NT2/D1 (cell line): Measurements from ENCODE around the gene KLHL30.

Source experiments
- DNase-seq: peaks from one replicate; pipeline ENCODE4 v3.0.0-alpha.2; 2011; ENCODE audit warnings: low read depth, low spot score
- H3K27me3 ChIP-seq: 2 replicates; pipeline ENCODE4 v1.6.0; 2011; ENCODE audit warnings: mild to moderate bottlenecking; ENCODE audit not compliant: insufficient read length, insufficient read depth
- H3K36me3 ChIP-seq: 2 replicates; pipeline ENCODE4 v1.6.1; 2011; ENCODE audit warnings: mild to moderate bottlenecking, low read length, mixed read lengths; ENCODE audit not compliant: insufficient read depth, insufficient read length
- H3K4me1 ChIP-seq: 2 replicates; pipeline ENCODE4 v1.5.1; 2011; ENCODE audit not compliant: insufficient read depth, insufficient read length
- H3K4me3 ChIP-seq: 2 replicates; pipeline ENCODE4 v1.5.1; 2011; ENCODE audit warnings: low read depth; ENCODE audit not compliant: insufficient read length
- H3K9ac ChIP-seq: 2 replicates; pipeline ENCODE4 v1.6.0; 2011; ENCODE audit warnings: low read depth; ENCODE audit not compliant: insufficient read length
- H3K9me3 ChIP-seq: 2 replicates; pipeline ENCODE4 v1.5.1; 2011; ENCODE audit warnings: mild to moderate bottlenecking, low read length; ENCODE audit not compliant: insufficient read depth
- SUZ12 ChIP-seq: IDR thresholded peaks from 2 replicates; pipeline ENCODE4 v1.6.1; 2011; ENCODE audit not compliant: insufficient read length, insufficient read depth; ENCODE audit errors: extremely low read depth
- YY1 ChIP-seq: IDR thresholded peaks from 2 replicates; pipeline ENCODE4 v1.6.1; 2011; ENCODE audit not compliant: insufficient read length, insufficient read depth
- ZNF274 ChIP-seq: IDR thresholded peaks from 2 replicates; pipeline ENCODE4 v1.6.1; 2011; ENCODE audit warnings: mild to moderate bottlenecking, low read depth, low read length

Gene KLHL30

GRCh38 chr2:238124488-238125126 is 13.9 kb upstream of the KLHL30 start:
- H3K4me1 ChIP-seq = peaks cover 28% of the 10 kb centered on the region
- H3K36me3 ChIP-seq = no peaks in the 10 kb centered on the region
- TF ChIP-seq SUZ12 (no peak), ZNF274 (no peak), YY1 (no peak)
- no peak overlapping the region for H3K9ac ChIP-seq
- no peak for DNase-seq
- peaks cover 5% of the 10 kb centered on the region for H3K27me3 ChIP-seq
- no peak overlapping the region for H3K4me3 ChIP-seq
- H3K9me3 ChIP-seq = no peaks in the 10 kb centered on the region

- Histone ChIP-seq H3K36me3 (no peaks in the 10 kb centered on the region), H3K9ac (no peak overlapping the region), H3K27me3 (no peaks in the 10 kb centered on the region), H3K4me1 (peaks cover 22% of the 10 kb centered on the region), H3K9me3 (no peaks in the 10 kb centered on the region), H3K4me3 (no peak overlapping the region)
- DNase-seq = no peak
- TF ChIP-seq ZNF274 (no peak), YY1 (no peak)
These were observed 13.2 kb upstream of the KLHL30 start for GRCh38 chr2:238125127-238125885.

- Histone ChIP-seq H3K9ac (no peak overlapping the region), H3K4me3 (no peak overlapping the region), H3K36me3 (no peaks in the 10 kb centered on the region), H3K27me3 (no peaks in the 10 kb centered on the region), H3K9me3 (no peaks in the 10 kb centered on the region), H3K4me1 (peaks cover 18% of the 10 kb centered on the region)
- TF ChIP-seq ZNF274 = no peak
- no peak for TF ChIP-seq SUZ12
- TF ChIP-seq YY1 = no peak
- no peak for DNase-seq
These were observed 12.1 kb upstream of the KLHL30 start for GRCh38 chr2:238126338-238126737.

DNA sequence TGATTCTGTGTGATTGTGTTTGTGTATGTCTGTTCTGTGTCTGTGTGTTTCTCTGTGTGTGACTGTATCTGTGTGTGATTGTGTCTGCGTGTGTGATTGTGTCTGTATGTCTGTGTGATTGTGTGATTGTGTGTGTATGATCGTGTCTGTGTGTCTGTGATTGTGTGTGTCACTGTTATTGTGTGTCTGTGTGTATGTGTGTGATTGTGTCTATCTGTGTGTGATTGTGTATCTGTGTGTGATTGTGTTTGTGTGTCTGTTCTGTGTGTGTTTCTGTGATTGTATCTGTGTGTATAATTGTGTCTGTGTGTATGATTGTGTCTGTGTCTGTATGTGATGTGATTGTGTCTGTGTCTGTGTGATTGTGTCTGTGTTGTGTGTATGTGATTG is 11.7 kb upstream of the KLHL30 start:
- DNase-seq = no peak
- Histone ChIP-seq H3K9me3 (no peaks in the 10 kb centered on the region), H3K9ac (peak overlapping the region; percentile 78), H3K27me3 (no peaks in the 10 kb centered on the region), H3K4me3 (no peak overlapping the region), H3K4me1 (peaks cover 18% of the 10 kb centered on the region), H3K36me3 (no peaks in the 10 kb centered on the region)
- TF ChIP-seq YY1 = no peak
- no peak for TF ChIP-seq SUZ12
- TF ChIP-seq ZNF274 = no peak

- Histone ChIP-seq H3K4me3 (no peak overlapping the region), H3K36me3 (no peaks in the 10 kb centered on the region), H3K27me3 (no peaks in the 10 kb centered on the region), H3K9ac (peak overlapping the region; percentile 78), H3K9me3 (no peaks in the 10 kb centered on the region), H3K4me1 (peaks cover 18% of the 10 kb centered on the region)
- TF ChIP-seq SUZ12 (no peak), YY1 (no peak), ZNF274 (no peak)
- no peak for DNase-seq
These were observed 11.1 kb upstream of the KLHL30 start for GRCh38 chr2:238127165-238128060.

DNA sequence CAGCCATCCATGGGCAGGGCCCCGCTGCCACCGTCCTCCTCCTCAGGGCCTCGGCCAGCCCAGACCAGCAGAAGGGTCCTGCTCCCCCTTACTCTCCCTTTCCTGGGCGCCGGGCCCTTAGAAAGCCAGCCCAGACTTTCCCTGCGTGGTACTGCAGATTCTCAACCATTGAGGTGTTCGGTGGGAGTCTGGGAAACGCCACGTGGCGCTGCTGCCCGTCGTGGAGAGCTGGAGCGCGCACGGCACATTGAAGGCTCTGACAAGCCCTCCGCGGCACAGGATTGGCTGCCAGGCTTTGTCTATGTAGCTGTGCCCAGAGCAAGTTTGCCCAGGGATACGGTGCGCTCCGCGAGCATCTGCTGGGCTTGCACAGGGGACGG is 10.4 kb upstream of the KLHL30 start:
- Histone ChIP-seq H3K9me3 (no peaks in the 10 kb centered on the region), H3K4me1 (peaks cover 18% of the 10 kb centered on the region)

DNA sequence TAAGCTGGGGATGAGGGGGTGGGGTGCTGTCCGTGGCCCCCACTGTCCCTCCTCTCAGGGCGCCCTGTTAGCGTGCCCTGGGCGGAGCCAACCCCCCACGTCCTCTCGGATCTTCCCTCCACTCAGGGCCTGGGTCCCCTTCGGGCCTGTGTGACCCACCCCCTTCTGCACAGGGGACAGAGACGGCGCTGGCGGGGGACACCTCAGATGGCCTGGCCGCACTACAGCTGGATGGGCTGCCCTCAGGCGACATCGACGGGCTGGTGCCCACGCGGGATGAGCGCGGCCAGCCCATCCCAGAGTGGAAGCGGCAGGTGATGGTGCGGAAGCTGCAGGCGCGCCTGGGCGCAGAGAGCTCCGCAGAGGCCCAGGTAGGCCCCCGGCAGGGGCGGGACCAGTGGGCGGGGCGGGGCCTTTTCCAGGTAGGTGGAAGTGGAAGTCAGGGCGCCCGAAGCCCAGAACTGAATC is 9.9 kb upstream of the KLHL30 start:
- H3K9ac ChIP-seq = no peak overlapping the region
- peaks cover 18% of the 10 kb centered on the region for H3K4me1 ChIP-seq
- no peak for DNase-seq
- no peak overlapping the region for H3K4me3 ChIP-seq
- no peaks in the 10 kb centered on the region for H3K27me3 ChIP-seq
- no peaks in the 10 kb centered on the region for H3K36me3 ChIP-seq
- no peaks in the 10 kb centered on the region for H3K9me3 ChIP-seq
- TF ChIP-seq ZNF274 (no peak), YY1 (no peak), SUZ12 (no peak)

More for the DNA sequence above, 10.4 kb upstream of the KLHL30 start:
- H3K36me3 ChIP-seq = no peaks in the 10 kb centered on the region
- no peaks in the 10 kb centered on the region for H3K27me3 ChIP-seq
- H3K4me3 ChIP-seq = no peak overlapping the region
- TF ChIP-seq SUZ12 (no peak), ZNF274 (no peak), YY1 (no peak)
- peak overlapping the region; percentile 59 for H3K9ac ChIP-seq
- DNase-seq = no peak
